Loucy (cell line): Measurements from ENCODE around the gene DES.

Experiments used
- H2AFZ ChIP-seq: fragments of 200-600 bp; sonication (generic); 2 replicates; pipeline ENCODE4 v1.6.0; 2016; ENCODE audit warnings: antibody characterized with exemption, mild to moderate bottlenecking, low read length, moderate library complexity
- H3F3A ChIP-seq: fragments of 200-600 bp; 2 replicates; pipeline ENCODE4 v1.6.0; 2016; ENCODE audit warnings: antibody characterized with exemption, low read depth, mild to moderate bottlenecking
- H3K27me3 ChIP-seq: fragments of 200-600 bp; sonication (generic); 2 replicates; pipeline ENCODE4 v1.6.1; 2014; ENCODE audit warnings: low read length, mild to moderate bottlenecking; ENCODE audit not compliant: insufficient read depth, poor library complexity, severe bottlenecking
- H3K36me3 ChIP-seq: fragments of 200-600 bp; sonication (generic); 2 replicates; pipeline ENCODE4 v1.6.1; 2016; ENCODE audit warnings: low read length; ENCODE audit not compliant: insufficient read depth
- H3K4me1 ChIP-seq: fragments of 200-600 bp; sonication (generic); 2 replicates; pipeline ENCODE4 v1.5.1; 2014; ENCODE audit warnings: low read length, mild to moderate bottlenecking; ENCODE audit not compliant: insufficient read depth, poor library complexity, severe bottlenecking
- H3K4me2 ChIP-seq: fragments of 200-600 bp; sonication (generic); 2 replicates; pipeline ENCODE4 v1.6.0; 2014; ENCODE audit warnings: antibody characterized with exemption, low read length, low read depth, mild to moderate bottlenecking; ENCODE audit not compliant: poor library complexity, severe bottlenecking
- H3K4me3 ChIP-seq: fragments of 200-600 bp; sonication (generic); 2 replicates; pipeline ENCODE4 v1.5.1; 2014; ENCODE audit warnings: low read length, mild to moderate bottlenecking, mixed read lengths; ENCODE audit not compliant: poor library complexity, severe bottlenecking
- H3K79me2 ChIP-seq: fragments of 200-600 bp; sonication (generic); 2 replicates; pipeline ENCODE4 v1.6.1; 2014; ENCODE audit warnings: low read length; ENCODE audit not compliant: insufficient read depth
- H3K9ac ChIP-seq: fragments of 200-600 bp; sonication (generic); 2 replicates; pipeline ENCODE4 v1.6.0; 2014; ENCODE audit warnings: mild to moderate bottlenecking, low read depth, low read length, moderate library complexity; ENCODE audit not compliant: poor library complexity, severe bottlenecking
- H3K9me2 ChIP-seq: fragments of 200-600 bp; sonication (generic); replicated peaks from 2 replicates; pipeline ENCODE4 v1.6.1; 2016; ENCODE audit warnings: low read depth, low read length, mixed read lengths
- H3K9me3 ChIP-seq: fragments of 200-600 bp; sonication (generic); 2 replicates; pipeline ENCODE4 v1.6.1; 2014; ENCODE audit warnings: mild to moderate bottlenecking, antibody characterized with exemption, low read length, low read depth; ENCODE audit not compliant: insufficient read depth
- H4K20me1 ChIP-seq: fragments of 200-600 bp; sonication (generic); 2 replicates; pipeline ENCODE4 v1.6.0; 2014; ENCODE audit warnings: antibody characterized with exemption, low read length, mild to moderate bottlenecking; ENCODE audit not compliant: insufficient read depth, poor library complexity, severe bottlenecking
- EZH2phosphoT487 ChIP-seq: fragments of 200-600 bp; IDR thresholded peaks from 2 replicates; pipeline ENCODE4 v1.6.1; 2018; ENCODE audit warnings: antibody characterized with exemption, mild to moderate bottlenecking, moderate library complexity, borderline replicate concordance
- TF ChIP-seq, protein P1 (sequence below): fragments of 200-600 bp; sonication (generic); conservative IDR thresholded peaks from 2 replicates; pipeline ENCODE4 v1.5.1; 2014; ENCODE audit warnings: mild to moderate bottlenecking, antibody characterized with exemption, low read length

The DES gene

DNA sequence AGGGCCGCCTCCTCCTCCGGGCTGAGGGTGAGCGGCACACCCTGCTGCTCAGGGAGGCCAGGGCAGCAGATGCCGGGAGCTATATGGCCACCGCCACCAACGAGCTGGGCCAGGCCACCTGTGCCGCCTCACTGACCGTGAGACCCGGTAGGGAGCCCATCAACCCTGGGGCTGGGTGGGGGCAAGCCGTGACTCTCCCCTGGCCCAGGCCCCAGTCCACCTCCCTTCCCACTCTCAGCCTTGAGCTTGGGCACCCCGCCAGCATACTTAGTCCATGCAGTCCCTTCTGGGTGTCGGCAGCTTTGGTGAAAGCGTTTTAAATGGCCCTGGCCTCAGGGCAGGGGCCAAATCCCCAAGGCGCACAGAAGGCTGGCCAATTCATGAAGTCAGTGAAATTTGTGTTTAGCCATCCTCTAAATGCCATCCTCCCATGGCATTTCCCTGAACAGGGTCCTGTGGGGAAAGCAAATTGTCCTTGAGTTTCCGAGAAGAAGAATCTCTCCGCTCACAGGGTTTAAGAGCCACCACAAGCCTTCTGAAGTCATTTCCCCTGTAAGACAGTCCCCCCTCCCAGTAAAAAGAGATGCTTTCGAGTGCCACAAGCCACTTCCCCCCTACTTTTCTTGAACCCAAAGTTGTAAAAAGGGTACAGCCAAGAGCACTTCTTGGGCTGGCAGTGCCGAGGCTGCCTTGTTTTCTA is 33.6 kb downstream of the DES start:
- H3K4me3 ChIP-seq: no peak overlapping the region
- TF ChIP-seq, protein P1, sequence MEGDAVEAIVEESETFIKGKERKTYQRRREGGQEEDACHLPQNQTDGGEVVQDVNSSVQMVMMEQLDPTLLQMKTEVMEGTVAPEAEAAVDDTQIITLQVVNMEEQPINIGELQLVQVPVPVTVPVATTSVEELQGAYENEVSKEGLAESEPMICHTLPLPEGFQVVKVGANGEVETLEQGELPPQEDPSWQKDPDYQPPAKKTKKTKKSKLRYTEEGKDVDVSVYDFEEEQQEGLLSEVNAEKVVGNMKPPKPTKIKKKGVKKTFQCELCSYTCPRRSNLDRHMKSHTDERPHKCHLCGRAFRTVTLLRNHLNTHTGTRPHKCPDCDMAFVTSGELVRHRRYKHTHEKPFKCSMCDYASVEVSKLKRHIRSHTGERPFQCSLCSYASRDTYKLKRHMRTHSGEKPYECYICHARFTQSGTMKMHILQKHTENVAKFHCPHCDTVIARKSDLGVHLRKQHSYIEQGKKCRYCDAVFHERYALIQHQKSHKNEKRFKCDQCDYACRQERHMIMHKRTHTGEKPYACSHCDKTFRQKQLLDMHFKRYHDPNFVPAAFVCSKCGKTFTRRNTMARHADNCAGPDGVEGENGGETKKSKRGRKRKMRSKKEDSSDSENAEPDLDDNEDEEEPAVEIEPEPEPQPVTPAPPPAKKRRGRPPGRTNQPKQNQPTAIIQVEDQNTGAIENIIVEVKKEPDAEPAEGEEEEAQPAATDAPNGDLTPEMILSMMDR: no peak
- no peak for TF ChIP-seq EZH2phosphoT487
- H3K9ac ChIP-seq: no peak overlapping the region
- no peak overlapping the region for H3K4me2 ChIP-seq
- H3K4me1 ChIP-seq: no peaks in the 10 kb centered on the region
- no peaks in the 10 kb centered on the region for H3K9me3 ChIP-seq
- no peak overlapping the region for H2AFZ ChIP-seq
- no peaks in the 10 kb centered on the region for H3K79me2 ChIP-seq
- H3K9me2 ChIP-seq: no peaks in the 10 kb centered on the region
- no peaks in the 10 kb centered on the region for H3K27me3 ChIP-seq
- H3F3A ChIP-seq: no peaks in the 10 kb centered on the region
- no peaks in the 10 kb centered on the region for H3K36me3 ChIP-seq
- H4K20me1 ChIP-seq: no peaks in the 10 kb centered on the region

DNA sequence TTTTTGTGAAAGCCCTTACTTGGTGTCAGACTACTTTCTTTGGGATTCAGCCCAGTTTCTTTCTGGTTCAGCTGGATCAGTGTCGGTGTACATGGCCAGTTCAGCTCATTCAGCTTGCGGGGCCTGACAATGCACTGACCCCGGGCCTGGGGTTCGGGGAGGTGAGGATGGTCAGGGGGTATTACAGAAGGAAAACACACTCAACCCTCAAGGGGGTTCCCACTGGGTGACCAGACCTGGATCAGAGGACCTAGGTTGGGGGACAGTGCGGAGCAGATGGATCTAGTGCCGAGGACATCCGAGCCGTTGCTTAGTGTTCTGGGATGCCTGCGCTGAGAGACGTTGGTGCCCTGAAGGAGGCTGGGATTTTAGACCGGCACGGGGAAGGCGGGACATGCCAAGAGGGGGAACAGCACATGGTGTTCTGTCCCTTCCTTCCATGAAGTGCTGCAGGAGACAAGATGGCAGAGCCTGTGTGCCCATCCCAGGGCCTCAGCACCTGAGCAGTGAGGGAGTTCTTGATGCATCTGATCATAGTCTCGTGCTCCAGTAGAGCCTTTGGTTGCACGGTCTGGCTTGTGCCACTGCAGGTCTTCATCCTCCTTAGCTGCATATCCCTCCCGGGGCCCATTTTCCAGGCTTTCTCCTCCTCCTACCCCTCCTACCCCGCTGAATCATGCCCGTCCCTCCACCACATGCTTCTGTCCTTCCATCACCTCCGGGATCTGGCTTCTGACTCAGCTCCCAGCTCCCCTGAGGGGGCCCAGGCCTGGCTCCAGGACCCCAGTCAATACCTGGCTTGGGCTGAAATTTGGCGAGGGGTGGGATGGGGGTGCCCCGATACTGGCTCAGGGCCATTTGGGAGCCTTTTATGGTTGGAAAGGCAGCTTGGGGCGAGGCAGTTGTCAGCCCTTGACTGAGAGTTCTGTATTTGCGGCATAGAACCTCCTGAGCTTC is 34.5 kb downstream of the DES start:
- Histone ChIP-seq H3K9me3 (no peaks in the 10 kb centered on the region), H3K27me3 (no peaks in the 10 kb centered on the region), H3F3A (no peaks in the 10 kb centered on the region), H4K20me1 (no peaks in the 10 kb centered on the region), H3K36me3 (no peaks in the 10 kb centered on the region), H3K4me1 (peaks cover under 1% of the 10 kb centered on the region), H3K4me3 (no peak overlapping the region), H3K9me2 (no peaks in the 10 kb centered on the region), H3K79me2 (no peaks in the 10 kb centered on the region), H3K4me2 (no peak overlapping the region), H3K9ac (no peak overlapping the region), H2AFZ (no peak overlapping the region)
- TF ChIP-seq, protein P1: no peak
- no peak for TF ChIP-seq EZH2phosphoT487

DNA sequence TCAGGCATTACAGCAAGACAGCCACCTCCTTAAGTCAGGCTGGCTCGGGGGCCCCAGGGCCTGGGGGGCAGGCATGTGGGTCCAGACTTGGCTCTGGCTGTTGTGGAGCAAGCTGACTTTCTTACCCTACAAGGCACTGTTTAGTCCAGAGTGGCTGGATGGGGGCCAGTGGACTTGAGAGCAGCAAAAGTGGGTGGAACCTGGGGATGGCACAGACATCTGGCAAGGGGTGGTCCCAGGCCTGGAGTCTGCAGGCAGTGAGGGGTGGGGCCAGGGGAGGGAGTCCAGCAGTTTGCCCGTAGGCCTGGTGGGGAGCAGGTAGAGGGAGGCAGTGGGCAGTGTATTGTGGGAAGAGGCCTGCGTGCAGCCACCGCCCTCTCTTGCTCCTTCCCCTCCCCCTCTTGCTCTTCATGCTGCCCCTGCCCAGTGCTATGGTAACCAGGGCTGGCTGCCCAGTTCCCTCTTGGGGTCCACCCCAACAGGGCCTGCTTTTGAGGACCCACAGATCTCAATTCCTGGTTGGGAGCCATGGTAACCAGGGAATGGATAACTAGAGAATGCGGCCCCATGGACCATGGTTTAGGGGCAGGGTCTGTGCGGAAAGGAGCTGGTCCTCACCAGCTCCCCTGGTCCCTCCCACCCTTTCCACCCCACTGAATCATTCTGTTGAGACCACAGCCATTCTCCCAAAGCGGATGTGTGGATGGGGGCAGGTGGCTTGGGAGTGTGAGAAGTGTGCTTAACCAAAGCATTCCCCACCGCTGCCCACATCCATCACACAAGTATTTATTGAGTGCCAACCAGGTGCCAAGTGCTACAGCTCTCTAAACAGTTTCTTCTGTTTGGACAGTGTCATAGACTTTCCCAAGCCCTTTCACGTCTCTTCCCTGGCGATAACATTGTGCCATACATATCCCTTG is 35.8 kb downstream of the DES start:
- Histone ChIP-seq H3K9ac (no peak overlapping the region), H3K4me1 (peaks cover 4% of the 10 kb centered on the region), H3F3A (no peaks in the 10 kb centered on the region), H3K27me3 (no peaks in the 10 kb centered on the region), H3K4me3 (no peak overlapping the region), H3K4me2 (no peak overlapping the region), H4K20me1 (no peaks in the 10 kb centered on the region), H3K9me2 (no peaks in the 10 kb centered on the region), H3K9me3 (no peaks in the 10 kb centered on the region), H2AFZ (no peak overlapping the region), H3K79me2 (no peaks in the 10 kb centered on the region), H3K36me3 (no peaks in the 10 kb centered on the region)
- TF ChIP-seq, protein P1: no peak
- TF ChIP-seq EZH2phosphoT487: no peak
